NCI-H1694 treated with DMSO at 0.1 percent for 48 hours (cell line): ENCODE data around the gene KLK15.

Source experiments
- DNase-seq: peaks from one replicate; lab custom pipeline; 2025; lab: John Stamatoyannopoulos, UW

Gene KLK15, protein sequence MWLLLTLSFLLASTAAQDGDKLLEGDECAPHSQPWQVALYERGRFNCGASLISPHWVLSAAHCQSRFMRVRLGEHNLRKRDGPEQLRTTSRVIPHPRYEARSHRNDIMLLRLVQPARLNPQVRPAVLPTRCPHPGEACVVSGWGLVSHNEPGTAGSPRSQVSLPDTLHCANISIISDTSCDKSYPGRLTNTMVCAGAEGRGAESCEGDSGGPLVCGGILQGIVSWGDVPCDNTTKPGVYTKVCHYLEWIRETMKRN

DNA sequence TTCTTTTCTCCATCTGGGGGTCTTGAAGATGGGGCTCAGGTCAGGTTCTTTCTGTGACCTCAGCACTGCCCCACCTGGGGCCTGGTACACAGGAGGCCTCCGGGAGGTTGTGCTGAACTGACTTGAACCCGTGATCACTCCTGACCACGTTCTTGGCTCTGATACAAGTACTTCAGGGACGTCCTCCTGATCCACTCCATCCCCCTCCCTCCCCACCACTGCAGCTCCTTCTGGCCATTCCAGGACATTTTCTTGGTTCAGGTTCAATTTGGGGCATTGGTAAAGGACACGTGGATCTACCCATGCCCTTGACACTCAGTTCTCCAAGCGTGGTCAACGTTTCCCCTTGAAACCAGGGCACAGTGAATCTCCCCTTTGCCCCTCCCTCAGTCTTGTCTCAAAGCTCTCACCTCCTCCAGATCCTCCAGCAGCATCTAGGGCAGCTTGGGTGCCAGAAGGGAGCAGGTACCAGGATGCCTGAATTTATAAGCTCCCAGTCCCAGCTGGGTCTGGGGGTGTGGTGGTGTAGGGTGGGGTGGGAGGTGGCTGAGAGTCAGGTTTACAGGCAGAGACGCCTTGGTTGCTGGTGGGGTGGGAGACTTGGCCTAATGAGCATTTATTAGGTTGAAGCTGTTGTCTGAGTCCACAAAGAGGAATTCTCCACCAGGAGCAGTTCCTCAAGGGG lies at the start of gene KLK15:
KLK15 (minus strand) TSS at position 458 of the 685 bp plus-strand sequence. CDS start 2,082 bp downstream, outside the sequence.
- DNase-seq: no peak

DNA sequence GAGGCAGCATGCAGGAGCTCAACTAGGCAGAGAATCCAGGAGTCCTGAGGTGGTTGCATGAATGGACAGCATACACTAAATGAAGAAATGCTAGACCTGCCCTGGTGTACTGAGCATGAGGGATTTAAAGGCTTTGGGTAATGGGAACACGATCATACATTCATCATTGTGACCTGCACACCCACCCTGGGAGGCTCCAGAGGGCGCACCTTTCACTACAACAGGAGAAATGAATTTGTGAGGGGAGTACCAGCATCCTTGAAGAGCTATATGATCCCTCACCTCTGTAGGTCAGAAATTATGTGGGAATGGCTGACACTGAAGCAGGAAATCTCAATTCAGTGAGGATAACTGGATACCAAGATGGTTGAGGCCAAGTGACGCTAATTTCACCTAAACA lies 48.8 kb upstream of the KLK15 start:
- DNase-seq: no peak

DNA sequence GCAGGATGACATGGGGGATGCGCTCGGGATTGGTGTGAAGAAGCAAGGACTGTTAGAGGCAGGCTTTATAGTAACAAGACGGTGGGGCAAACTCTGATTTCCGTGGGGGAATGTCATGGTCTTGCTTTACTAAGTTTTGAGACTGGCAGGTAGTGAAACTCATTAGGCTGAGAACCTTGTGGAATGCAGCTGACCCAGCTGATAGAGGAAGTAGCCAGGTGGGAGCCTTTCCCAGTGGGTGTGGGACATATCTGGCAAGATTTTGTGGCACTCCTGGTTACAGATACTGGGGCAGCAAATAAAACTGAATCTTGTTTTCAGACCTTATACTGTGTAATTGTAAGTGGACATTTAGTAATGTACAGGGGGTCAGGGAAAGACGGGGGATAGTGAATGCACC lies 46.9 kb upstream of the KLK15 start:
- DNase-seq: no peak

DNA sequence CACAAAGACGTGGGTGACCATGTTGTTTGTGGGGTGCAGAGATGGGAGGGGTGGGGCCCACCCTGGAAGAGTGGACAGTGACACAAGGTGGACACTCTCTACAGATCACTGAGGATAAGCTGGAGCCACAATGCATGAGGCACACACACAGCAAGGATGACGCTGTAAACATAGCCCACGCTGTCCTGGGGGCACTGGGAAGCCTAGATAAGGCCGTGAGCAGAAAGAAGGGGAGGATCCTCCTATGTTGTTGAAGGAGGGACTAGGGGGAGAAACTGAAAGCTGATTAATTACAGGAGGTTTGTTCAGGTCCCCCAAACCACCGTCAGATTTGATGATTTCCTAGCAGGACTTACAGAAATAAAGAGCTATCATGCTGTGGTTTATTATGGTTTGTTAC lies 45.5 kb upstream of the KLK15 start:
- no peak for DNase-seq

DNA sequence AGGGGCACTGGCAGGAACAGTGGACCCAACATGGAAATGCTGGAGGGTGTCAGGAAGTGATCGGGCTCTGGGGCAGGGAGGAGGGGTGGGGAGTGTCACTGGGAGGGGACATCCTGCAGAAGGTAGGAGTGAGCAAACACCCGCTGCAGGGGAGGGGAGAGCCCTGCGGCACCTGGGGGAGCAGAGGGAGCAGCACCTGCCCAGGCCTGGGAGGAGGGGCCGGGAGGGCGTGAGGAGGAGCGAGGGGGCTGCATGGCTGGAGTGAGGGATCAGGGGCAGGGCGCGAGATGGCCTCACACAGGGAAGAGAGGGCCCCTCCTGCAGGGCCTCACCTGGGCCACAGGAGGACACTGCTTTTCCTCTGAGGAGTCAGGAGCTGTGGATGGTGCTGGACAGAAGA lies 44.0 kb upstream of the KLK15 start:
- no peak for DNase-seq

DNA sequence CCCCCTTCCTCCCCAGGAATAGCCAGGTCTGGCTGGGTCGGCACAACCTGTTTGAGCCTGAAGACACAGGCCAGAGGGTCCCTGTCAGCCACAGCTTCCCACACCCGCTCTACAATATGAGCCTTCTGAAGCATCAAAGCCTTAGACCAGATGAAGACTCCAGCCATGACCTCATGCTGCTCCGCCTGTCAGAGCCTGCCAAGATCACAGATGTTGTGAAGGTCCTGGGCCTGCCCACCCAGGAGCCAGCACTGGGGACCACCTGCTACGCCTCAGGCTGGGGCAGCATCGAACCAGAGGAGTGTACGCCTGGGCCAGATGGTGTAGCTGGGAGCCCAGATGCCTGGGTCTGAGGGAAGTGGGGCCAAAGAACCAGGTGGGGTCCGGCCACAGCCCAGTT lies 43.1 kb upstream of the KLK15 start:
- DNase-seq: no peak

DNA sequence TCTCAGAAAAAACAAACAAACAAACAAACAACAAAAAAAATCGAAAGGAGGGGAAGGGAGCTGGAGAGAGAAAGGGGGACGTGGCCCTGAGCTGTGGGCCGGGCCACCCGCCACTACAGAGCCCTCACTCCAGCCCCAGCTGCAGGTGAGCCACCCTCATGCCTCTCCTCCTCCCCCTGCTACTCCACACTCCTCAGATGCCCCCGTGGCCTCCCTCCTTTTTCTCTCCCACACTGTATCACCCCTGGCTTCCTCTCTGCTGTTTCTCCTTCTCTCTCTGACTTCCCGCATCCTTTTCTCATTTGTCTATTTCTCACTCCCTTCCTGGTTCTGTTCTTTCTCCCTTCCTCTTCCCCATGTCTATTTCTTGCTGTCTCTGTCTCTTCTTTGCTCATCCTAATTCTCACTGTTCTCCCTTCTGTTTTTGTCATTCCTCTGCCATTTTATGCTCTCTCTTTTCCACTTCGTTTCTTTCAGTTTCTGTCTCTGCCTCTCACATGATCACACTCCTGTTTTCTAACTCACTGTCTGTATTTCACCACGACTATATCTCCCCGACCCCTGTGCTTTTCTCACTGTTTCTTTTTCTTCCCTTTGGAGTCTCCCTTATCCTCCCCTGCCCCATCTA lies 42.5 kb upstream of the KLK15 start:
- DNase-seq: no peak

DNA sequence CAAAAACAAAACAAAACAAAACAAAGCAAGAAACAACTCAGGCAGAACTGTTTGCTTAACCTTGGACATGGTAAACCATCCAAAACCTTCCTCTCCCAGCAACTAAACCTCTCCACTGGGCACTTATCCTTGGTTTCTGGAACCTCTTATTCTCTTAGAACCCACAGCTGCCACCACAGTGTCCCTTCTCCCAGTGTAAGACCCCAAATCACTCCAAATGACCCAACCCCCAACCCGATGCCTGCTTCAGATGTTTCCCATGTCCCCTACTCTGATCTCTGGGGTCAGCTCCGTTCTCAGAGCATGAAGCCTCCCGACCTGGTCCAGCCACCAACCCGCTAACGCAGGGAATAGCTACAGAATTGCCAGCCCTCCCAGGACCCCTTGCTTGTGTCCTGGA lies 40.8 kb upstream of the KLK15 start:
- DNase-seq: no peak

DNA sequence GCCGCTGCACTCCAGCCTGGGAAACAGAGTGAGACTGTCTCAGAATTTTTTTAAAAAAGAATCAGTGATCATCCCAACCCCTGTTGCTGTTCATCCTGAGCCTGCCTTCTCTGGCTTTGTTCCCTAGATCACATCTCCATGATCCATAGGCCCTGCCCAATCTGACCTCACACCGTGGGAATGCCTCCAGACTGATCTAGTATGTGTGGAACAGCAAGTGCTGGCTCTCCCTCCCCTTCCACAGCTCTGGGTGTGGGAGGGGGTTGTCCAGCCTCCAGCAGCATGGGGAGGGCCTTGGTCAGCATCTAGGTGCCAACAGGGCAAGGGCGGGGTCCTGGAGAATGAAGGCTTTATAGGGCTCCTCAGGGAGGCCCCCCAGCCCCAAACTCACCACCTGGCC lies 39.7 kb upstream of the KLK15 start, which contains the start of gene KLK2:
KLK2 (plus strand) TSS at position 384 of the 400 bp plus-strand sequence. CDS start 35 bp downstream, outside the sequence.
- no peak for DNase-seq

DNA sequence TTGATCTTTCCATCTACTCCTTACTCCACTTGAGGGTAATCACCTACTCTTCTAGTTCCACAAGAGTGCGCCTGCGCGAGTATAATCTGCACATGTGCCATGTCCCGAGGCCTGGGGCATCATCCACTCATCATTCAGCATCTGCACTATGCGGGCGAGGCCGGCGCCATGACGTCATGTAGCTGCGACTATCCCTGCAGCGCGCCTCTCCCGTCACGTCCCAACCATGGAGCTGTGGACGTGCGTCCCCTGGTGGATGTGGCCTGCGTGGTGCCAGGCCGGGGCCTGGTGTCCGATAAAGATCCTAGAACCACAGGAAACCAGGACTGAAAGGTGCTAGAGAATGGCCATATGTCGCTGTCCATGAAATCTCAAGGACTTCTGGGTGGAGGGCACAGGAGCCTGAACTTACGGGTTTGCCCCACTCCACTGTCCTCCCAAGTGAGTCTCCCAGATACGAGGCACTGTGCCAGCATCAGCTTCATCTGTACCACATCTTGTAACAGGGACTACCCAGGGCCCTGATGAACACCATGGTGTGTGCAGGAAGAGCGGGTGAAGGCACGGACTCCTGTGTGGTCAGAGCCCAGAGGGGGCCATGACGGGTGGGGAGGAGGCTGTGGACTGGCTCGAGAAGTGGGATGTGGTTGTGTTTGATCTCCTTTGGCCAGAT lies 37.2 kb upstream of the KLK15 start:
- DNase-seq: no peak

DNA sequence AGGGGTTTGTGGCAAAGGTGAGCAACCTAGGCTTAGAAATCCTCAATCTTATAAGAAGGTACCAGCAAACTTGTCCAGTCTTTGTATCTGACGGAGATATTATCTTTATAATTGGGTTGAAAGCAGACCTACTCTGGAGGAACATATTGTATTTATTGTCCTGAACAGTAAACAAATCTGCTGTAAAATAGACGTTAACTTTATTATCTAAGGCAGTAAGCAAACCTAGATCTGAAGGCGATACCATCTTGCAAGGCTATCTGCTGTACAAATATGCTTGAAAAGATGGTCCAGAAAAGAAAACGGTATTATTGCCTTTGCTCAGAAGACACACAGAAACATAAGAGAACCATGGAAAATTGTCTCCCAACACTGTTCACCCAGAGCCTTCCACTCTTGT lies 36.1 kb upstream of the KLK15 start:
- no peak for DNase-seq

DNA sequence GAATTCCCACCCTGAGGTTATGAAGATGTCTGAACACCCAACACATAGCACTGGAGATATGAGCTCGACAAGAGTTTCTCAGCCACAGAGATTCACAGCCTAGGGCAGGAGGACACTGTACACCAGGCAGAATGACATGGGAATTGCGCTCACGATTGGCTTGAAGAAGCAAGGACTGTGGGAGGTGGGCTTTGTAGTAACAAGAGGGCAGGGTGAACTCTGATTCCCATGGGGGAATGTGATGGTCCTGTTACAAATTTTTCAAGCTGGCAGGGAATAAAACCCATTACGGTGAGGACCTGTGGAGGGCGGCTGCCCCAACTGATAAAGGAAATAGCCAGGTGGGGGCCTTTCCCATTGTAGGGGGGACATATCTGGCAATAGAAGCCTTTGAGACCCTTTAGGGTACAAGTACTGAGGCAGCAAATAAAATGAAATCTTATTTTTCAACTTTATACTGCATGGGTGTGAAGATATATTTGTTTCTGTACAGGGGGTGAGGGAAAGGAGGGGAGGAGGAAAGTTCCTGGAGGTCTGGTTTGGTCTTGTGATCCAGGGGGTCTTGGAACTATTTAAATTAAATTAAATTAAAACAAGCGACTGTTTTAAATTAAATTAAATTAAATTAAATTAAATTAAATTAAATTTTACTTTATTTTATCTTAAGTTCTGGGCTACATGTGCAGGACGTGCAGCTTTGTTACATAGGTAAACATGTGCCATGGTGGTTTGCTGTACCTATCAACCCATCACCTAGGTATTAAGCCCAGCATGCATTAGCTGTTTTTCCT lies 28.3 kb upstream of the KLK15 start:
- no peak for DNase-seq

DNA sequence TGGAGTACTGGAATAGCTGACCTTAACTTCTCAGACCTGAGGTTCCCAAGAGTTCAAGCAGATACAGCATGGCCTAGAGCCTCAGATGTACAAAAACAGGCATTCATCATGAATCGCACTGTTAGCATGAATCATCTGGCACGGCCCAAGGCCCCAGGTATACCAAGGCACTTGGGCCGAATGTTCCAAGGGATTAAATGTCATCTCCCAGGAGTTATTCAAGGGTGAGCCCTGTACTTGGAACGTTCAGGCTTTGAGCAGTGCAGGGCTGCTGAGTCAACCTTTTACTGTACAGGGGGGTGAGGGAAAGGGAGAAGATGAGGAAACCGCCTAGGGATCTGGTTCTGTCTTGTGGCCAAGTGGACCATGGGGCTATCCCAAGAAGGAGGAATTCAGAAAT lies 27.6 kb upstream of the KLK15 start:
- DNase-seq: no peak

DNA sequence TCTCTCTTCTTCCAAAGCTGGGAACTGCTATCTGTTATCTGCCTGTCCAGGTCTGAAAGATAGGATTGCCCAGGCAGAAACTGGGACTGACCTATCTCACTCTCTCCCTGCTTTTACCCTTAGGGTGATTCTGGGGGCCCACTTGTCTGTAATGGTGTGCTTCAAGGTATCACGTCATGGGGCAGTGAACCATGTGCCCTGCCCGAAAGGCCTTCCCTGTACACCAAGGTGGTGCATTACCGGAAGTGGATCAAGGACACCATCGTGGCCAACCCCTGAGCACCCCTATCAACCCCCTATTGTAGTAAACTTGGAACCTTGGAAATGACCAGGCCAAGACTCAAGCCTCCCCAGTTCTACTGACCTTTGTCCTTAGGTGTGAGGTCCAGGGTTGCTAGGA lies 26.5 kb upstream of the KLK15 start:
- DNase-seq: no peak

DNA sequence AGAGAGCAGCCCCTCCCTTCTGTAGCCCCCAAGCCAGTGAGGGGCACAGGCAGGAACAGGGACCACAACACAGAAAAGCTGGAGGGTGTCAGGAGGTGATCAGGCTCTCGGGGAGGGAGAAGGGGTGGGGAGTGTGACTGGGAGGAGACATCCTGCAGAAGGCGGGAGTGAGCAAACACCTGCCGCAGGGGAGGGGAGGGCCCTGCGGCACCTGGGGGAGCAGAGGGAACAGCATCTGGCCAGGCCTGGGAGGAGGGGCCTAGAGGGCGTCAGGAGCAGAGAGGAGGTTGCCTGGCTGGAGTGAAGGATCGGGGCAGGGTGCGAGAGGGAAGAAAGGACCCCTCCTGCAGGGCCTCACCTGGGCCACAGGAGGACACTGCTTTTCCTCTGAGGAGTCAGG lies 25.5 kb upstream of the KLK15 start:
- no peak for DNase-seq

DNA sequence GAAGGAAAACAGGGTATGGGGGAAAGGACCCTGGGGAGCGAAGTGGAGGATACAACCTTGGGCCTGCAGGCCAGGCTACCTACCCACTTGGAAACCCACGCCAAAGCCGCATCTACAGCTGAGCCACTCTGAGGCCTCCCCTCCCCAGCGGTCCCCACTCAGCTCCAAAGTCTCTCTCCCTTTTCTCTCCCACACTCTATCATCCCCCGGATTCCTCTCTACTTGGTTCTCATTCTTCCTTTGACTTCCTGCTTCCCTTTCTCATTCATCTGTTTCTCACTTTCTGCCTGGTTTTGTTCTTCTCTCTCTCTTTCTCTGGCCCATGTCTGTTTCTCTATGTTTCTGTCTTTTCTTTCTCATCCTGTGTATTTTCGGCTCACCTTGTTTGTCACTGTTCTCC lies 24.0 kb upstream of the KLK15 start:
- no peak for DNase-seq

DNA sequence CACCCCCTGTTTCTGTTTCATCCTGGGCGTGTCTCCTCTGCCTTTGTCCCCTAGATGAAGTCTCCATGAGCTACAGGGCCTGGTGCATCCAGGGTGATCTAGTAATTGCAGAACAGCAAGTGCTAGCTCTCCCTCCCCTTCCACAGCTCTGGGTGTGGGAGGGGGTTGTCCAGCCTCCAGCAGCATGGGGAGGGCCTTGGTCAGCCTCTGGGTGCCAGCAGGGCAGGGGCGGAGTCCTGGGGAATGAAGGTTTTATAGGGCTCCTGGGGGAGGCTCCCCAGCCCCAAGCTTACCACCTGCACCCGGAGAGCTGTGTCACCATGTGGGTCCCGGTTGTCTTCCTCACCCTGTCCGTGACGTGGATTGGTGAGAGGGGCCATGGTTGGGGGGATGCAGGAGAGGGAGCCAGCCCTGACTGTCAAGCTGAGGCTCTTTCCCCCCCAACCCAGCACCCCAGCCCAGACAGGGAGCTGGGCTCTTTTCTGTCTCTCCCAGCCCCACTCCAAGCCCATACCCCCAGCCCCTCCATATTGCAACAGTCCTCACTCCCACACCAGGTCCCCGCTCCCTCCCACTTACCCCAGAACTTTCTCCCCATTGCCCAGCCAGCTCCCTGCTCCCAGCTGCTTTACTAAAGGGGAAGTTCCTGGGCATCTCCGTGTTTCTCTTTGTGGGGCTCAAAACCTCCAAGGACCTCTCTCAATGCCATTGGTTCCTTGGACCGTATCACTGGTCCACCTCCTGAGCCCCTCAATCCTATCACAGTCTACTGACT lies 21.4 kb upstream of the KLK15 start, which contains the start of gene KLK3:
KLK3 (plus strand) TSS at position 280 of the 775 bp plus-strand sequence; CDS start at position 321, 41 bp downstream.
- no peak for DNase-seq

DNA sequence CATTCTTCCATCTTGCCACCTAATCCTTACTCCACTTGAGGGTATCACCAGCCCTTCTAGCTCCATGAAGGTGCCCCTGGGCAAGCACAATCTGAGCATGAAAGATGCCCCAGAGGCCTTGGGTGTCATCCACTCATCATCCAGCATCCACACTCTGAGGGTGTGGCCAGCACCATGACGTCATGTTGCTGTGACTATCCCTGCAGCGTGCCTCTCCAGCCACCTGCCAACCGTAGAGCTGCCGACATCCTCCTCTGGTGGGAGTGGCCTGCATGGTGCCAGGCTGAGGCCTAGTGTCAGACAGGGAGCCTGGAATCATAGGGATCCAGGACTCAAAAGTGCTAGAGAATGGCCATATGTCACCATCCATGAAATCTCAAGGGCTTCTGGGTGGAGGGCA lies 18.2 kb upstream of the KLK15 start:
- no peak for DNase-seq

DNA sequence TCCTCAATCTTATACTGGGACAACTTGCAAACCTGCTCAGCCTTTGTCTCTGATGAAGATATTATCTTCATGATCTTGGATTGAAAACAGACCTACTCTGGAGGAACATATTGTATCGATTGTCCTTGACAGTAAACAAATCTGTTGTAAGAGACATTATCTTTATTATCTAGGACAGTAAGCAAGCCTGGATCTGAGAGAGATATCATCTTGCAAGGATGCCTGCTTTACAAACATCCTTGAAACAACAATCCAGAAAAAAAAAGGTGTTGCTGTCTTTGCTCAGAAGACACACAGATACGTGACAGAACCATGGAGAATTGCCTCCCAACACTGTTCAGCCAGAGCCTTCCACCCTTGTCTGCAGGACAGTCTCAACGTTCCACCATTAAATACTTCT lies 17.4 kb upstream of the KLK15 start:
- no peak for DNase-seq

DNA sequence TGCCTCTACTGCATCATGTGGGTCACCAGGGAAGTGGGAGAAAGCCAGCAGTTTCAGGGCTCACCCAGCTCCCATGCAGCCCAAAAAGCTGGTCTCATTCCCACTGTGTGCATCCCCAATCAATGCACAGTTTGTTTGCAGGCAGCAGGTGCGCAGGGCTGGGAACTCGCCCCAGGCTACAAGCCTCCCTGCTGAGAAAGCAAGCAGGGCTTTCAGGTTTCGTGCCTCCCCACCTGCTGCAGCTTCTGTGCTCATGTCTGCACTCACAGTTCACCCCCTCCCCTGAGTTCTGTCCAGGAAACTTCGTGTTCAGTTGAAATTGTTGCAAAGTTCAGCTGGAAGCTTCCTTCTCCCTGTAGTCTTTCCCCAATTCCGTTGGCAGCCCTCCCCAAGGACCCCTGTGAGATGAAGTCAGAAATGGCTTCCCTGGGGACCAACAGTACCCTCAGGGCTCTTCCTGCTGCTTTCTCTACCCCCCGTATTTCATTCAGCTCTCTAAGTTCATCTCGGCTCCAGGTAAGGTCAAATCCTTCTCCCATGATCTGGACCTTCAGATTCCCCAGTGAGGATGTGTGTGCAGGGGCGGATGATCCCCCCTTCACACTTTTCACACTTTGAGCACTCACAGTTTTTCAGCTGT lies 11.0 kb upstream of the KLK15 start:
- no peak for DNase-seq
